Measurements from ENCODE around the gene NWD2.

Gene NWD2

GRCh38 chr4:37440501-37440900 is 196.0 kb downstream of the NWD2 start:
- TF ChIP-seq ZFX (IDR thresholded peaks at IDR 0.05; ENCODE audit: borderline replicate concordance) (no peak), CTCF (IDR thresholded peaks at IDR 0.05) (no peak)
- no peak overlapping the region for H3K27ac ChIP-seq

- no peak overlapping the region for H3K27ac ChIP-seq
- no peak for TF ChIP-seq CTCF (IDR thresholded peaks at IDR 0.05)
- TF ChIP-seq ZFX (IDR thresholded peaks at IDR 0.05; ENCODE audit: borderline replicate concordance), result no peak
These were observed 196.9 kb downstream of the NWD2 start for GRCh38 chr4:37441231-37442061.

- TF ChIP-seq ZFX (IDR thresholded peaks at IDR 0.05; ENCODE audit: borderline replicate concordance), result no peak
- TF ChIP-seq CTCF (IDR thresholded peaks at IDR 0.05), result no peak
These were observed 197.4 kb downstream of the NWD2 start for GRCh38 chr4:37442062-37442323.

GRCh38 chr4:37443137-37443536 is 198.6 kb downstream of the NWD2 start:
- H3K27ac ChIP-seq, result no peak overlapping the region
- TF ChIP-seq ZFX (IDR thresholded peaks at IDR 0.05; ENCODE audit: borderline replicate concordance), result no peak
- no peak for TF ChIP-seq CTCF (IDR thresholded peaks at IDR 0.05)

More at GRCh38 chr4:37442062-37442323, 197.4 kb downstream of the NWD2 start:
- H3K27ac ChIP-seq, result no peak overlapping the region

GRCh38 chr4:37445023-37445422 is 200.5 kb downstream of the NWD2 start:
- no peak for TF ChIP-seq ZFX (IDR thresholded peaks at IDR 0.05; ENCODE audit: borderline replicate concordance)
- peak; percentile 21; the same call in 1 of the 2 replicates for TF ChIP-seq CTCF (IDR thresholded peaks at IDR 0.05)
- H3K27ac ChIP-seq, result no peak overlapping the region

GRCh38 chr4:37446016-37446415 is 201.5 kb downstream of the NWD2 start:
- H3K27ac ChIP-seq, result no peak overlapping the region
- TF ChIP-seq CTCF (IDR thresholded peaks at IDR 0.05) (no peak), ZFX (IDR thresholded peaks at IDR 0.05; ENCODE audit: borderline replicate concordance) (no peak)

GRCh38 chr4:37447886-37448285 is 203.3 kb downstream of the NWD2 start:
- H3K27ac ChIP-seq, result no peak overlapping the region
- TF ChIP-seq CTCF (IDR thresholded peaks at IDR 0.05) (no peak), ZFX (IDR thresholded peaks at IDR 0.05; ENCODE audit: borderline replicate concordance) (no peak)

All from 22Rv1 (cell line).